ENCODE data around the gene TSHZ2. TPM values are rescaled to one million over a fixed set of nuclear protein-coding genes. Genes with fewer than 3 reads are reported as not detected.

The TSHZ2 gene
- total and polyA plus RNA-seq, 9 of the 15 experiments (the other 6 are each of a cell fraction or from before 2014, with no cell fraction given): 0.03 to 0.20 (median 0.05) TPM; not detected in 4

- H3K9me1 ChIP-seq (ENCODE audit: control insufficient read depth, insufficient read depth, low read length): no peaks in the 10 kb centered on the region
- no peaks in the 10 kb centered on the region for H3K9me3 ChIP-seq (replicated peaks; ENCODE audit: control insufficient read depth, insufficient read depth, low read depth, low read length)
- FAIRE-seq (no peak), ATAC-seq (no peak), DNase-seq (ENCODE audit: extremely low read depth in 1 of 4, low spot score in 3 of 4) (no peak)
- H3K27me3 ChIP-seq (ENCODE audit: control insufficient read depth in 2 of 2, insufficient read depth in 2 of 2, low read length in 2 of 2): peaks cover 3 to 12% of the 10 kb centered on the region in 2 experiments; a peak in 4 of 5 replicates
- no TSS peak for BruUV-seq (replicated peaks)
- H3K4me3 ChIP-seq: no peak overlapping the region
- H3K9ac ChIP-seq (ENCODE audit: insufficient read depth in 1 of 2, low read depth in 2 of 2, low read length in 2 of 2): no peak overlapping the region
- no peaks in the 10 kb centered on the region for H4K20me1 ChIP-seq (replicated peaks; ENCODE audit: control insufficient read depth, insufficient read depth, low read length)
- ChIA-PET POLR2A (no interaction called here), CTCF (ENCODE audit: low intra/inter-chr PET ratio) (no interaction called here)
- H3K79me2 ChIP-seq (ENCODE audit: control insufficient read depth, insufficient read depth, low read length): no peaks in the 10 kb centered on the region
- no peak for TF ChIP-seq ZNF253 (CRISPR knock-in tag; conservative IDR thresholded peaks at IDR 0.05)
- no peak for TF ChIP-seq PHF8 (IDR thresholded peaks at IDR 0.05; ENCODE audit: borderline replicate concordance, low read length)
- no peak for TF ChIP-seq HOXB6 (CRISPR knock-in tag; IDR thresholded peaks at IDR 0.05; ENCODE audit: borderline replicate concordance)
- TF ChIP-seq ZNF764 (CRISPR knock-in tag; IDR thresholded peaks at IDR 0.05; ENCODE audit: low read depth): no peak
- no peak for TF ChIP-seq ZNF134 (CRISPR knock-in tag; conservative IDR thresholded peaks at IDR 0.05)
- no peak for TF ChIP-seq DDX20 (tag; IDR thresholded peaks at IDR 0.05; ENCODE audit: low read depth)
- TF ChIP-seq ZNF780A (CRISPR knock-in tag; IDR thresholded peaks at IDR 0.05): no peak
- TF ChIP-seq ZNF280A (IDR thresholded peaks at IDR 0.05; ENCODE audit: low read depth, partially characterized antibody): no peak
- TF ChIP-seq GTF2E2 (tag; IDR thresholded peaks at IDR 0.05): no peak
- no peak for TF ChIP-seq MCM5 (IDR thresholded peaks at IDR 0.05; ENCODE audit: low read depth)
- TF ChIP-seq KDM2B (CRISPR knock-in tag; IDR thresholded peaks at IDR 0.05): no peak
- TF ChIP-seq HMGN3 (IDR thresholded peaks at IDR 0.05; ENCODE audit: borderline replicate concordance, extremely low read depth, insufficient read length, low read depth, low read length): no peak
- in situ Hi-C loops (cut with MboI) (no loop called here), intact Hi-C loops (cut with micrococcal nuclease) (no loop called here)
- H3K27ac ChIP-seq (ENCODE audit: extremely low read depth, low read depth, low read length): no peak overlapping the region
- H3K4me2 ChIP-seq (ENCODE audit: insufficient read depth, low read length): no peak overlapping the region
- H3K36me3 ChIP-seq (ENCODE audit: control insufficient read depth, insufficient read depth, low read length): no peaks in the 10 kb centered on the region
- H3K4me1 ChIP-seq (replicated peaks in 1 of 2; ENCODE audit: control insufficient read depth in 2 of 2, insufficient read depth in 2 of 2, low read length in 2 of 2): no peaks in the 10 kb centered on the region
- WGBS (ENCODE audit: insufficient coverage, low coverage, missing lambda C conversion rate): 0% methylated on average over 2 of the region's 2 CpGs
- H2AFZ ChIP-seq (ENCODE audit: low read depth, low read length): no peak overlapping the region
Observed at GRCh38 chr20:52978851-52979250, 6.7 kb downstream of the TSHZ2 start.
